ENCODE measurements around the gene NAXD.

NAXD gene

DNA sequence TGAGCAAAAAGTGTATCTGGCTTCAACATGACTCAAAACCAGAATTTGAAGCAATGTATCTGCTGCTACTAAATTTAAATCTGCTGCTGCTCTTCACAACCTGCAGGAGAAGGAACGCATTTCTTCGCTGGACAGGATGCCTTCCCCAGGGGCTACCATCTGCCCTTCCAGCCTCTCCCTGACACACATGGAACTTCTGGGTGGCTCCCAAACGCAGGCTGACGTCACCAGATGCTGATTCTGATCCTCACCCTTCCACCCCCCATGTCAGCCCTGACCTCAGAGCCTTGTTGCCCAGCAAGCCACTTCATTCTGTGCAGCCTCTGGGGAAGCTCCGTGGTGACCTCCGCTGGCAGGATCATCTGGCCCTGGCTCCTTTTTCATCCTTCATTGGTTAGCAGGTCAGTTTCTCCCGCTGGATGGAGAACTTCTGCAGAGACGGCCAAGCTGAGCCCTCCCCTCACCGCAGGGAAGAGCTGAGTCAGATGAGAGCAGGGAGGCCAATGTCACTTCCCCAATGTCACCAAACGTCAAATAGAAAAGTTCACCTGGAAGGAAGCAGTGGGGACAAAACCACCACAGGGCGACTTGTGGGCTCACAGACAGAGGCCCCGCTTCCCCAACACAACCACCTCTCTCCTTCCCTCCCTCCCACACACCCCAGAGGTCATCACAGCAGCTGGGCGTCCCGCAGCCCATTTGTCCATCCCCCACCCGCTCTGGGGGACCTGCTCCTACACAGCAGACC lies 39.8 kb upstream of the NAXD start:
- Histone ChIP-seq H3K18ac (ENCODE audit: low read length) (no peak overlapping the region), H2BK120ac (ENCODE audit: low read depth, low read length) (no peak overlapping the region), H3K27me3 (ENCODE audit: control insufficient read depth in 3 of 3, insufficient read depth in 3 of 3, low read depth in 1 of 3, low read length in 3 of 3) (peaks cover 0 to 22% (median 0%) of the 10 kb centered on the region in 3 experiments), H3K9me3 (replicated peaks in 1 of 2; ENCODE audit: control insufficient read depth in 2 of 2, insufficient read depth in 1 of 2, low read depth in 1 of 2, low read length in 2 of 2) (no peaks in the 10 kb centered on the region), H3K4me1 (ENCODE audit: control insufficient read depth in 2 of 2, insufficient read depth in 1 of 2, low read depth in 1 of 2, low read length in 2 of 2) (peaks cover 7 to 12% of the 10 kb centered on the region in 2 donors), H2BK5ac (ENCODE audit: low read length) (no peak overlapping the region), H3K4ac (ENCODE audit: low read length) (no peak overlapping the region), H2AFZ (ENCODE audit: low read length) (peak overlapping the region; percentile 31), H3K4me2 (ENCODE audit: insufficient read depth, low read length, poor library complexity, severe bottlenecking) (no peak overlapping the region), H3K4me3 (ENCODE audit: low read length in 2 of 2) (no peak overlapping the region), H2BK15ac (ENCODE audit: low read length) (no peak overlapping the region), H3K9ac (ENCODE audit: low read depth, low read length, poor library complexity) (no peak overlapping the region), H2AK5ac (ENCODE audit: low read depth, low read length) (no peak overlapping the region), H3K79me1 (ENCODE audit: low read depth, low read length) (no peaks in the 10 kb centered on the region), H4K8ac (ENCODE audit: low read depth, low read length) (no peak overlapping the region), H2BK12ac (ENCODE audit: low read length) (no peak overlapping the region), H3K27ac (replicated peaks; ENCODE audit: low read length) (no peak overlapping the region), H3K36me3 (replicated peaks in 1 of 2; ENCODE audit: control insufficient read depth in 2 of 2, insufficient read depth in 2 of 2, low read length in 2 of 2) (no peaks in the 10 kb centered on the region), H4K91ac (ENCODE audit: low read depth, low read length, poor library complexity) (no peak overlapping the region), H3K14ac (ENCODE audit: low read length) (no peak overlapping the region), H3K23ac (ENCODE audit: low read depth, low read length, poor library complexity) (no peak overlapping the region)
- no peak for DNase-seq (ENCODE audit: low spot score)
- WGBS, 2 donors (ENCODE audit: extremely low coverage in 2 of 2, insufficient read length in 2 of 2, insufficient replicate concordance in 1 of 2): no CpG with 5 or more reads among the region's 15 CpGs

DNA sequence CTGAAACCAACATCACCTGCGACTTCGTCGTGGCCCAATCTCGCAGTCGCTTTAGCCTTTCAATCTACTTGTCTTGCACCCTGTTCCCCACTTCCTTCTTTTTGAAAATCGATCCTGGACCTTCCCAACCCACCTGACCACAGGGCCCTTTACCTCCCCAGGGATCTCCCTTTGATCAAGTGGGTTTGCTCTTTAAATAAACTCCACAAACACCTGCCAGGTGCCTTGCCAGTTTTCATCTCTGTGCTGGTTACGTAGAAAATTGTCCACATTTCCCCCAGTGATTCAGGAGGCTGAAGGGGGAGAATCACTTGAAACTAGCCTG lies 39.3 kb upstream of the NAXD start:
- Histone ChIP-seq H3K4me3 (ENCODE audit: low read length in 2 of 2) (no peak overlapping the region), H2BK12ac (ENCODE audit: low read length) (no peak overlapping the region), H3K27me3 (ENCODE audit: control insufficient read depth in 3 of 3, insufficient read depth in 3 of 3, low read depth in 1 of 3, low read length in 3 of 3) (peaks cover 0 to 22% (median 0%) of the 10 kb centered on the region in 3 experiments), H3K4ac (ENCODE audit: low read length) (no peak overlapping the region), H3K9me3 (replicated peaks in 1 of 2; ENCODE audit: control insufficient read depth in 2 of 2, insufficient read depth in 1 of 2, low read depth in 1 of 2, low read length in 2 of 2) (no peaks in the 10 kb centered on the region), H4K91ac (ENCODE audit: low read depth, low read length, poor library complexity) (no peak overlapping the region), H2BK120ac (ENCODE audit: low read depth, low read length) (no peak overlapping the region), H3K4me1 (ENCODE audit: control insufficient read depth in 2 of 2, insufficient read depth in 1 of 2, low read depth in 1 of 2, low read length in 2 of 2) (peaks cover 7 to 12% of the 10 kb centered on the region in 2 donors), H3K9ac (ENCODE audit: low read depth, low read length, poor library complexity) (no peak overlapping the region), H3K36me3 (replicated peaks in 1 of 2; ENCODE audit: control insufficient read depth in 2 of 2, insufficient read depth in 2 of 2, low read length in 2 of 2) (no peaks in the 10 kb centered on the region), H3K18ac (ENCODE audit: low read length) (no peak overlapping the region), H3K79me1 (ENCODE audit: low read depth, low read length) (no peaks in the 10 kb centered on the region), H4K8ac (ENCODE audit: low read depth, low read length) (no peak overlapping the region), H3K27ac (replicated peaks; ENCODE audit: low read length) (no peak overlapping the region), H3K23ac (ENCODE audit: low read depth, low read length, poor library complexity) (no peak overlapping the region), H2AK5ac (ENCODE audit: low read depth, low read length) (no peak overlapping the region), H2BK5ac (ENCODE audit: low read length) (no peak overlapping the region), H3K4me2 (ENCODE audit: insufficient read depth, low read length, poor library complexity, severe bottlenecking) (no peak overlapping the region), H3K14ac (ENCODE audit: low read length) (no peak overlapping the region), H2AFZ (ENCODE audit: low read length) (no peak overlapping the region), H2BK15ac (ENCODE audit: low read length) (no peak overlapping the region)
- no peak for DNase-seq (ENCODE audit: low spot score)
- no CpG with 5 or more reads among the region's 7 CpGs for WGBS, 2 donors (ENCODE audit: extremely low coverage in 2 of 2, insufficient read length in 2 of 2, insufficient replicate concordance in 1 of 2)

DNA sequence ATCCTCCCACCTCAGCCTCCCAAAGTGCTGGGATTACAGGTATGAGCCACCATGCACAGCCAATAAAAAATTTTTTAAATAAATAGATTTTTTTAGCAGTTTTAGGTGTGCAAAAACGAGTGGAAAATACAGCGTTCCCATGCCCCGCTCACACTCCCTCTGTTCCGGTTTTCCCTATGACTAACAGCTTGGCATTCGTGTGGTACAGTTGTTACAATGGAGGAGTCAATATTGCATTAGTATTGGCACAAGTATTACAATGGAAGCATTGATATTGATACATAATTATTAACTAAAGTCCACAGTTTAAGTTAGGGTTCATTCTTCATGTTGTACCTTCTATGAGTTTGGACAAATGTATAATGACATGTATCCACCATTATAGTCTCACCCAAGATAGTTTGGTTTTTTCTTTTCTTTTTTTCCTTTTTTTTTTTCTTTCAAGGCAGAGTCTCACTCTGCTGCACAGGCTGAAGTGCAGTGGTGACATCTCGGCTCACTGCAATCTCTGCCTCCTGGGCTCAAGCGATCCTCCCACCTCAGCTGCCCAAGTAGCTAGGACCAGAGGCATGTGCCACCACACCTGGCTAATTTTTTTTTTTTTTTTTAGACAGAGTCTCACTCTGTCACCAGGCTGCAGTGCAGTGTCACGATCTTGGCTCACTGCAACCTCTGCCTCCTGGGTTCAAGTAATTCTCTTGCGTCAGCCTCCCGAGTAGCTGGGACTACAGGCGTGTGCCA lies 38.4 kb upstream of the NAXD start:
- WGBS, 2 donors (ENCODE audit: extremely low coverage in 2 of 2, insufficient read length in 2 of 2, insufficient replicate concordance in 1 of 2): no CpG with 5 or more reads among the region's 11 CpGs
- no peak overlapping the region for H3K27ac ChIP-seq (replicated peaks; ENCODE audit: low read length)
- no peak overlapping the region for H3K9ac ChIP-seq (ENCODE audit: low read depth, low read length, poor library complexity)
- no peaks in the 10 kb centered on the region for H3K36me3 ChIP-seq (replicated peaks in 1 of 2; ENCODE audit: control insufficient read depth in 2 of 2, insufficient read depth in 2 of 2, low read length in 2 of 2)
- peaks cover 7 to 9% of the 10 kb centered on the region in 2 donors for H3K4me1 ChIP-seq (ENCODE audit: control insufficient read depth in 2 of 2, insufficient read depth in 1 of 2, low read depth in 1 of 2, low read length in 2 of 2)
- H3K4ac ChIP-seq (ENCODE audit: low read length): no peak overlapping the region
- DNase-seq (ENCODE audit: low spot score): no peak
- H3K4me3 ChIP-seq (ENCODE audit: low read length in 2 of 2): no peak overlapping the region
- H4K8ac ChIP-seq (ENCODE audit: low read depth, low read length): no peak overlapping the region
- no peak overlapping the region for H3K14ac ChIP-seq (ENCODE audit: low read length)
- no peak overlapping the region for H2BK12ac ChIP-seq (ENCODE audit: low read length)
- no peak overlapping the region for H3K4me2 ChIP-seq (ENCODE audit: insufficient read depth, low read length, poor library complexity, severe bottlenecking)
- no peak overlapping the region for H2BK5ac ChIP-seq (ENCODE audit: low read length)
- no peaks in the 10 kb centered on the region for H3K9me3 ChIP-seq (replicated peaks in 1 of 2; ENCODE audit: control insufficient read depth in 2 of 2, insufficient read depth in 1 of 2, low read depth in 1 of 2, low read length in 2 of 2)
- H3K27me3 ChIP-seq (ENCODE audit: control insufficient read depth in 3 of 3, insufficient read depth in 3 of 3, low read depth in 1 of 3, low read length in 3 of 3): peaks cover 0 to 16% (median 0%) of the 10 kb centered on the region in 3 experiments
- H3K79me1 ChIP-seq (ENCODE audit: low read depth, low read length): no peaks in the 10 kb centered on the region
- no peak overlapping the region for H3K18ac ChIP-seq (ENCODE audit: low read length)
- H2AK5ac ChIP-seq (ENCODE audit: low read depth, low read length): no peak overlapping the region
- H2BK15ac ChIP-seq (ENCODE audit: low read length): no peak overlapping the region
- H2BK120ac ChIP-seq (ENCODE audit: low read depth, low read length): no peak overlapping the region
- no peak overlapping the region for H4K91ac ChIP-seq (ENCODE audit: low read depth, low read length, poor library complexity)
- H3K23ac ChIP-seq (ENCODE audit: low read depth, low read length, poor library complexity): no peak overlapping the region
- H2AFZ ChIP-seq (ENCODE audit: low read length): no peak overlapping the region

DNA sequence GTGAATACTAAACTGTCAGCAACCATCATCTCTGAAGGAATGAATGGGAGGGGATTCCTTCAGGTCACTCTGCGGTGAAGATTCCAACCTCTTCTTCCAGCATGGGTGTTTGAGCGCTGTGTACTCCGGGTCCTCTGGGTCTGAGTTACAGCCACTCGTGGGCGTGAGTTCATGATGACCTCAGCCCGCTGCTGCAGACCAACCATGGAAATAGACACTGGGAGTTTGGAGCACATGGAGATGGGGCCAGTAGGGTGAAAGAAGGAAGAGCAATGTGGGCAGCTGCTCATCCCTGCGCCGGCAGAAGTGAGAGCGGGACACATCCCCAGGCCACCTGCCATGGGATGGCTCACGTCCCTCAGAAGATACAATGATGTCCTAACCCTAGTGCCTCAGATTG lies 37.0 kb upstream of the NAXD start:
- H3K18ac ChIP-seq (ENCODE audit: low read length): no peak overlapping the region
- DNase-seq (ENCODE audit: low spot score): no peak

More for the DNA sequence above, 37.0 kb upstream of the NAXD start:
- no peak overlapping the region for H3K4ac ChIP-seq (ENCODE audit: low read length)
- H3K4me2 ChIP-seq (ENCODE audit: insufficient read depth, low read length, poor library complexity, severe bottlenecking): no peak overlapping the region
- H3K79me1 ChIP-seq (ENCODE audit: low read depth, low read length): no peaks in the 10 kb centered on the region
- no peak overlapping the region for H3K14ac ChIP-seq (ENCODE audit: low read length)
- H3K27me3 ChIP-seq (ENCODE audit: control insufficient read depth in 3 of 3, insufficient read depth in 3 of 3, low read depth in 1 of 3, low read length in 3 of 3): peaks cover 0 to 9% (median 0%) of the 10 kb centered on the region in 3 experiments
- no peak overlapping the region for H2AFZ ChIP-seq (ENCODE audit: low read length)
- no peak overlapping the region for H2BK12ac ChIP-seq (ENCODE audit: low read length)
- peaks cover 0 to 2% of the 10 kb centered on the region in 2 donors for H3K36me3 ChIP-seq (replicated peaks in 1 of 2; ENCODE audit: control insufficient read depth in 2 of 2, insufficient read depth in 2 of 2, low read length in 2 of 2)
- H2AK5ac ChIP-seq (ENCODE audit: low read depth, low read length): no peak overlapping the region
- peaks cover 7 to 9% of the 10 kb centered on the region in 2 donors for H3K4me1 ChIP-seq (ENCODE audit: control insufficient read depth in 2 of 2, insufficient read depth in 1 of 2, low read depth in 1 of 2, low read length in 2 of 2)
- no peak overlapping the region for H3K4me3 ChIP-seq (ENCODE audit: low read length in 2 of 2)
- WGBS, 2 donors (ENCODE audit: extremely low coverage in 2 of 2, insufficient read length in 2 of 2, insufficient replicate concordance in 1 of 2): no CpG with 5 or more reads among the region's 10 CpGs
- H4K8ac ChIP-seq (ENCODE audit: low read depth, low read length): no peak overlapping the region
- no peak overlapping the region for H3K23ac ChIP-seq (ENCODE audit: low read depth, low read length, poor library complexity)
- H2BK15ac ChIP-seq (ENCODE audit: low read length): no peak overlapping the region
- H3K9me3 ChIP-seq (replicated peaks in 1 of 2; ENCODE audit: control insufficient read depth in 2 of 2, insufficient read depth in 1 of 2, low read depth in 1 of 2, low read length in 2 of 2): peaks cover 0 to 2% of the 10 kb centered on the region in 2 donors
- H3K27ac ChIP-seq (replicated peaks; ENCODE audit: low read length): no peak overlapping the region
- no peak overlapping the region for H2BK5ac ChIP-seq (ENCODE audit: low read length)
- H3K9ac ChIP-seq (ENCODE audit: low read depth, low read length, poor library complexity): no peak overlapping the region
- H4K91ac ChIP-seq (ENCODE audit: low read depth, low read length, poor library complexity): no peak overlapping the region
- H2BK120ac ChIP-seq (ENCODE audit: low read depth, low read length): no peak overlapping the region
